NCI-H69 (cell line): ENCODE measurements around the gene GPR52.
"Not testable (repeated sequence)": the region's sequence is repeated elsewhere in the genome, so short reads cannot be mapped to it uniquely, and the experiment has no call there.

ENCODE experiments used
- DNase-seq: peaks from one replicate; lab custom pipeline; 2025; lab: John Stamatoyannopoulos, UW

The GPR52 gene

GRCh38 chr1:174447866-174448530 lies at the start of gene GPR52:
TSS of gene GPR52 (plus strand) at chr1:174447964. CDS start at chr1:174448112, 148 bp downstream.
- peak; percentile 50 for DNase-seq

DNA sequence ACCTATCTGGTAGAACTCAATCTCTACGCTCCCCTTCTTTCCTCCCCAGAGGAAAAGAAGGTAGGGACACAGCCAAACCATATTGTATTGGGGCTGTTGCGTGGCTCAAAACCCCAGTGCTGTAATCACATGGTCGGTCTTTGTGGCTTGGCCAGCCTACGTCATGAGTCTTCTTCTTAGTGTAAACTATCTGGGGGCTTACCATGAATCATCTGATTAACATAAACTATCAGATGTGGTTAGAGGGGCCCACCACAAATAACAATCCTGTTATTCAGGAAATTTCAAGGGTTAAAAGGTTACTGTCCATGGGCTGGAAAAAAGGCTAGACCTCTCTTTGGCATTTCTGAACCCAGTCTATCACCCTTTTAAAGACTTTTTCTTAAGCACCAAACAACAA lies 49.5 kb upstream of the GPR52 start:
- DNase-seq, result no peak

DNA sequence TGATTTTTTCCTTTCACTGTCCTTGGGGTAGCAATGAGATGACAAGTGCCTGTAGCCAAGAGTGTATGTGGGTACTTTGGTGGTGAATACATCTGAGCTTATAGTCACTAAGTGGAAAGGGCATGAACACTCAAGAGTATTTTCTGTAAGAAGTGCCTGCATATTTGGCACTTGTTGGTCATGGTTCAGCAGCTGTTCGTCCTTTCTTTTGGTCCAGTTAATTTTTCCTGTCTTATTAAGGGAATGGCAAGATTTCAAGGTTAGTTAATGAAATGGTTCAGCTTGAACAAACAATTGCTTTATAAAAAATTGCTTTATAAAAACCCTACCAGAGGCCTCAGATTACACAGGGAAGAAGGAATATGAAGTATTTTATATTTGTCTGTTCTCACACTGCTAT lies 48.6 kb upstream of the GPR52 start:
- no peak for DNase-seq

GRCh38 chr1:174401075-174401474 lies 46.7 kb upstream of the GPR52 start:
- no peak for DNase-seq

DNA sequence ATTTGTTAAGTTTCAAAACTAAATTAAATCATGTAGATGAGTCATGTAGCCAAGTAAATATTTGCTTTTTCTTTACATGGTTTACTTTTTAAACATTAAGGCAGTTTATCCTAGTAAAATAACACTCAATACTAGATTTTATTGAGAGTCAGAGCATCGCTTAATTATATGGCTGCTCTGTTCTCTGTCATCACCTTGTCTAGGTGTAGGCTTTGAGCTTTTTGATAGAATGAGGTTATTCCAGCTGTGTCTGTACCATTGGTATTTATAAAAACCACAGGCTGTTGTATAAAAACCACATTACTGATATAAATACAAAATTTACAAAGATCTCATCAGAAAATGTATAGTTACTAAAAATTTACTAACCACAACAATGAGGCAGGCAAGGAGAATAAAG lies 42.5 kb upstream of the GPR52 start:
- peak; percentile 75 for DNase-seq

GRCh38 chr1:174406421-174406820 lies 41.3 kb upstream of the GPR52 start:
- DNase-seq, result no peak

GRCh38 chr1:174407665-174408064 lies 40.1 kb upstream of the GPR52 start:
- no peak for DNase-seq

DNA sequence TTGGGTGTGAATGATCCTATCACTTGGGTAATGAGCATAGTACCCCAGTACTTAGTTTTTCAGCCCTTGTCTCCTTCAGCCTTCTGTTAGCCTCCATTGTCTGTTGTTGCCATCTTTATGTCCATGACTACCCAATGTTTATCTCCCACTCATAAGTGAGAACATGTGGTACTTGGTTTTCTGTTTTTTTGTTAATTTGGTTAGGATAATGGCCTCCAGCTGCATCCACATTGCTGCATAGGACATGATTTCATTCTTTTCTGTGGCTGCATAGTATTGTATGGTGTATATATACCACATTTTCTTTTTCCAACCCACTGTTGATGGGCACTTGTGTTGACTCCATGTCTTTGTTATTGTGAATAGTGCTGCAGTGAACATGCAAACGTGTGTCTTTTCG lies 39.6 kb upstream of the GPR52 start:
- DNase-seq, result no peak

DNA sequence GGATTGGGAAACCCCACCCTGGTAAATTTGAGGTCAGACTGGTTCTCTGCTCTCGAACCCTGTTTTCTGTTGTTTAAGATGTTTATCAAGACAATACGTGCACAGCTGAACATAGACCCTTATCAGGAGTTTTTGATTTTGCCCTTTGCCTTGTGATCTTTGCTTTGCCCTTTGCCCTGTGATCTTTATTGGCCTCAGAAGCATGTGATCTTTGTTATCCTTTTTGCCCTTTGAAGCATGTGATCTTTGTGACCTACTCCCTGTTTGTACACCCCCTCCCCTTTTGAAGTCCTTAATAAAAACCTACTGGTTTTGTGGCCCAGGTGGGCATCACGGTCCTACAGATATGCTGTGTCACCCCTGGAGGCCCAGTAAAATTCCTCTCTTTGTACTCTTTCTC lies 38.0 kb upstream of the GPR52 start:
- not testable (repeated sequence) for DNase-seq

DNA sequence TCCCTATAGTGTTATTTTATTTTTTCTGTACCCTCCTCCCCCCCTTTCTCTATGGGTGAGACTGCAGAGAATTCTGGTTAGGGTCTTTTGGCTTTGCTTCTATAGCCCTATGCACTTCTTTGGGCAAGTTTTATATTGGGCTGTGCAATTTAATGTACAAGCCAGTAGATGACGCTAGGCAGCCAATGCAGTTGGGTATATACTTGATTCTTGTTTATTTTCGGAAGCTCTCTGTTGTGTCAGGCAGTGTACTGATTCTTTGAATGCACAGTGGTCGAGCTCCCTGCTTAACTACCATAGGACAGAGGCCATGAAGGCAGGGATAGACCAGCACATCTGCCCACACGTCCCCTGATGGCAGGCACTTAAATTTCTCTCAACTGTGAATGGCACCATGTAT lies 34.1 kb upstream of the GPR52 start:
- DNase-seq, result peak; percentile 36

DNA sequence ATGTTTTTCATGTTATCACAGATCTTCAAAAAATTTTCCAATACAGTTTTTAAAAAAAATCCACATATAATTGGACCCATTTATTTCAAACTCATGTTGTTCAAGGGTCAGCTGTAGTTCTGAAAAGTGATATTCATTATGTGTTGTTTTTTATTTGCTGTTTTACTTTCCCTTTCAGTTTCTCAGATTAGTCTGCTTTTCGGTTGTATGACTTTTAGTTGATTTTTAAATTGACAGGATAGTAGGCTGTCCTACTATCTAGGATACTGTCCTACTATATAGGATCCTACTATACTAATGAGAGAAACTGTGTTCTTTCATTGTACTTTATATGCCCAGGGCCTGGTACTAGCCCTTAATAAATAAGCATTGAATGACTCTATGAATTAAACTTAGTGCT lies 33.6 kb upstream of the GPR52 start:
- no peak for DNase-seq

GRCh38 chr1:174415506-174415905 lies 32.3 kb upstream of the GPR52 start:
- no peak for DNase-seq

- DNase-seq, result no peak
Observed at GRCh38 chr1:174417921-174418320, 29.8 kb upstream of the GPR52 start.

- no peak for DNase-seq
Observed at GRCh38 chr1:174425121-174425520, 22.6 kb upstream of the GPR52 start.

GRCh38 chr1:174426153-174426552 lies 21.6 kb upstream of the GPR52 start:
- DNase-seq, result peak; percentile 40

DNA sequence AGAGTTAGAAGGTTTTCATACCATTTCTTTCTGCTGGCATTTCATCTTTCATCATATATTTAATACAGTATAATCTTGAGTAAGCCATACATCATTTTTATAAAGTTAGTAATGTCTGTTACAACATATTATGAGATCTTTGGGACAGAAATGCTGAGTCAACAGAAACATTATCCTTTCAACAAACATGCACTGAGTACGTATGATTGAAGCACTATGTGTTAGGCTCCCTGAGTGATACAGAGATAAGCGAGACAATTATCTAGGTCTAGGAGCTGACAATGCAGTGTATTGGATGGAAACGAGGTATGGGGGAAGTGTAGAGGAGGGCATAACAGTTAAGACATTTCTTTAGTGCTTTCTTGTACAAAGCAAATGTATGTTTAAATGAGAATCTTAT lies 19.7 kb upstream of the GPR52 start:
- DNase-seq, result no peak

- DNase-seq, result no peak
Observed at GRCh38 chr1:174428739-174429138, 19.0 kb upstream of the GPR52 start.

DNA sequence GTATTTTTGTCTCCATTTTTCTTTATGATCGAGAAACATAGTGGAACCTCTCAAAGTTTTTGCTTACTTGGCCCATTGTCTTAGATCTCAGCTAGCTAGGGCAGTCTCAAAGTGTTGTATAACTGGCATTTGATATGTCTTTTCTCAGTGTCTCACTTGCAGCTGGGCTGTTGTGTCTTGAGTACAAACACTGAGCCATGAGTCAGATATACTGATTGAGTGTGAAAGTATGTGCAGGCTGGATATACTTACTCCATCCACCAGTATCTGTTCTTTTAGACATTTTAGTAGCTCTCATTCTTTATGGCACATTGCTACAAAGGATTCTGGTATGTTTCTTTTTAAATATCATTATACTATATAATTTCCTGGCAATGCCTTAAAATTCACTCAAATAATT lies 14.3 kb upstream of the GPR52 start:
- no peak for DNase-seq

DNA sequence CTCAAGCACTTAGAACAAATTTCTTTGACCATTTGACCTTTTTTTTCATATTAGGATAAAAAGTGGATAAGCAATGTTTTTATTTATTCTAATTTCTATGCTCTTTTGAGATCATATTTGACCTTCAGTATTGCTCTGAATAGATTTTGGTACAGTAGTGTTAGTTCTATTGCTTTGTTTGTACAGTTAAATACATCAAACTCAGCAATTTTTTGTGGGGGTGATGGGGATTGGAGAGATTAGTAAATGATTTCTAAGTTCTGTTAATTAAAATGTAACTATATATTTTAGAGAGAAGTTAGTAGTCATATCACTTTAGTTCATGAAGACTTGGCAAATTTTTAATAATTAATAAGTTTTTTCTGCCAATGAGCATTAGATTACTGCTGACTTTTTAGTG lies 2.4 kb upstream of the GPR52 start:
- DNase-seq, result no peak

DNA sequence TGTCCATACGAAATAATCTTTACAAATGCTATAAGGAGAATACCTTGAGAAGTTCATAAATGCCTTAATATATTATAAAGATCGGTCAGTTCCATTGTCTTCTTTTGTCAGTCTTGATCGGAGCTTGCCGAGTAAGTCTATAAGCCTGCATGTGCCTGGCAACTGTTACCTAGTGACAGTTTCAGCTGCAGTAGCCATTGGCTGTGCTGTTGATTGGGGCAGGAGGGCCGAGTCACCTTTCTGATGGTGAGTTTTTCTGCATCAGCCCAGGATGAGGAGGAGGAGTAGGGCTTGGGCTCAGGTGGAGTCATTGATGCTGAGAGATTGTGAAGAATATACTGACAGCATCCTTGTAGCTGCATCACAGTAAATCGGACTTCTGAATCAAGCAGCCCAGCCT lies 1.9 kb upstream of the GPR52 start:
- peak; percentile 39 for DNase-seq

- peak; percentile 50 for DNase-seq
Observed at GRCh38 chr1:174448531-174448883, 743 bp downstream of the GPR52 start.

DNA sequence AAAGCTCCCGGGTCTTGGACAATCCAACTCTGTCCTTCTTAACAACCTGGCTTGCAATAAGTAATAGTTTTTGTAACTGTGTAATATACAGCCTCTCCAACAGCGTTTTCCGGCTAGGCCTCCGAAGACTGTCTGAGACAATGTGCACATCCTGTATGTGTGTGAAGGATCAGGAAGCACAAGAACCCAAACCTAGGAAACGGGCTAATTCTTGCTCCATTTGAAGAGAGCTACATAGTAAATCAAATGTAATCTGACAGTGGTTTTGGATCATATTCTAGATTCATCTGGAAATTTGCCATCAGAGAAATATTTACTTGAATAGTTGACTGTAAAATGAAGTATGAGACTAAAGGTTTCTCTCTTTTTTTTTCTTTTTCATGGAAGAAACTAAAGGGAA lies 1.2 kb downstream of the GPR52 start:
- no peak for DNase-seq

DNA sequence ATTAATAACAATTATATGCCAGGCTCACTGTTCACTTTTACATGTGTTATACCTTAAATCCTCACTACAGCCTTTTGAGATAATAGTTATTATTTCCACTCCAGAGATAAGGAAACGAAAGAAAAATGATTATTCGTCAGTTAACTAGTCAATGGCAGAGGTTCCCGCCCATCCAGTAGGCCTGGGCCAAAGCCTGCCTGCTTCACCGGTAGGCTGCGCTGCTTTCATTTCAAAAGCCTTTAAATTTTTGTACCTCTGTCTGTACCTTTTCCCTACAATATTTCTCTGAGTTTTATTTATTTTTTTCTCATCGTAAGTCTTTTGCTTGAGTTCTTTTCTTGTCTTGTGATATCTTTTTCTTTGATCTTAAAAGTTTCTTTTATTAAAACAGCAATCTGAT lies 3.6 kb downstream of the GPR52 start:
- no peak for DNase-seq

GRCh38 chr1:174465855-174466254 lies 18.1 kb downstream of the GPR52 start:
- no peak for DNase-seq

DNA sequence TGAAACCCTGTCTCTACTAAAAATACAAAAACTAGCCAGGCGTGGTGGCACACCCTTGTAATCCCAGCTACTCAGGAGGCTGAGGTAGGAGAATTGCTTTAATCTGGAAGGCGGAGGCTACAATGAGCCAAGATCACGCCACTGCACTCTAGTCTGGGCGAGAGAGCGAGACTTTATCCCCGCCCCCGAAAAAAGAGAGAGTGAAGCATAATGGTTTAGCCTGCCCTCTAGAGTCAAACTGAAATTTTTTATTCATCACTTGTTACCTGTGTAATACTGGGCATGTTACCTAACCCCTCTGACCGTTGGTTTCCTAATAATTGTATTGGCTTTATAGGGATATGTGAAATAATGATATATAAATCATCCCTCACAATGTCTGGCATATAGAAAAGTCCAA lies 18.8 kb downstream of the GPR52 start:
- no peak for DNase-seq
